Natural killer cell (primary cell): ENCODE measurements around the gene SEPTIN6. TPM values are rescaled to one million over a fixed set of nuclear protein-coding genes. Genes with fewer than 3 reads are reported as not detected.
"Not testable (repeated sequence)": the region's sequence is repeated elsewhere in the genome, so short reads cannot be mapped to it uniquely, and the experiment has no call there.

Source experiments
- ATAC-seq, 3 donors: fragments of 150-1000 bp in 2 of 3; fragments of 200-7000 bp in 1 of 3; cut with Tn5 transposase; 1 replicate in 1 of 3; 2 replicates in 2 of 3; pipeline ENCODE4 v1.10.0; 2021; ENCODE audit warnings: mild to moderate bottlenecking in 2 of 3, moderate library complexity in 2 of 3
- DNase-seq, 2 donors: peaks; one replicate each; pipeline versions ENCODE4 v3.0.0 to v3.0.0-alpha.2; 2013 to 2021; ENCODE audit warnings: mixed read lengths in 1 of 2
- H3K27ac ChIP-seq: one replicate; pipeline ENCODE4 v1.5.1; 2013; ENCODE audit warnings: mild to moderate bottlenecking, low read length
- H3K27me3 ChIP-seq: one replicate; pipeline ENCODE4 v1.6.1; 2013; ENCODE audit warnings: low read length; ENCODE audit not compliant: control insufficient read depth, insufficient read depth
- H3K36me3 ChIP-seq: one replicate; pipeline ENCODE4 v1.6.1; 2013; ENCODE audit warnings: low read length; ENCODE audit not compliant: control insufficient read depth, insufficient read depth
- H3K4me1 ChIP-seq: one replicate; pipeline ENCODE4 v1.6.1; 2013; ENCODE audit warnings: low read length; ENCODE audit not compliant: control insufficient read depth, insufficient read depth
- H3K4me3 ChIP-seq: one replicate; pipeline ENCODE4 v1.5.1; 2013; ENCODE audit warnings: low read length
- H3K9me3 ChIP-seq: one replicate; pipeline ENCODE4 v1.6.1; 2013; ENCODE audit warnings: low read length; ENCODE audit not compliant: control insufficient read depth, insufficient read depth
- H3K27ac Mint-ChIP-seq, 2 donors: one replicate each; pipeline ENCODE4 v1.8.0; 2022; ENCODE audit warnings: mild to moderate bottlenecking in 2 of 2, mixed read lengths in 2 of 2, moderate library complexity in 1 of 2
- H3K27me3 Mint-ChIP-seq, 2 donors: one replicate each; pipeline ENCODE4 v1.8.0; 2022; ENCODE audit warnings: low read depth in 2 of 2, mixed read lengths in 2 of 2
- H3K36me3 Mint-ChIP-seq: one replicate; pipeline ENCODE4 v1.8.0; 2022; ENCODE audit warnings: mixed read lengths
- H3K4me1 Mint-ChIP-seq, 2 donors: one replicate each; pipeline ENCODE4 v1.8.0; 2022; ENCODE audit warnings: mixed read lengths in 2 of 2
- H3K4me3 Mint-ChIP-seq: one replicate; pipeline ENCODE4 v1.8.0; 2022; ENCODE audit warnings: mild to moderate bottlenecking, moderate library complexity, mixed read lengths
- H3K9me3 Mint-ChIP-seq, 2 donors: one replicate each; pipeline ENCODE4 v1.8.0; 2022; ENCODE audit warnings: mixed read lengths in 2 of 2
- WGBS: methylation state at CpG from one replicate; pipeline ENCODE4 v1.1.7; 2013; ENCODE audit warnings: missing lambda C conversion rate; ENCODE audit not compliant: insufficient coverage; 5-methylcytosine and 5-hydroxymethylcytosine counted together
- intact Hi-C: fragments of 100-400 bp; cut with micrococcal nuclease; formaldehyde crosslinking; loops from one replicate; pipeline ENCODE4 v1.14.2; 2022
- total RNA-seq, 4 donors: library from RNA; stranded (reverse); fragments of 120-200 nt in 1 of 4; gene quantifications; one replicate each; pipeline versions ENCODE4 v1.2.3 to v1.2.4, GENCODE V29; 2013 to 2022
- TF ChIP-seq, protein P1 (sequence below): fragments of 200-600 bp; IDR thresholded peaks from one replicate; pipeline ENCODE4 v1.8.0; 2022; ENCODE audit warnings: antibody characterized with exemption

The SEPTIN6 gene
- total RNA-seq, 3 donors from 2014 or later (not counting 1 experiment from before 2014, with no cell fraction given) = 138 to 202 (median 158) TPM

DNA sequence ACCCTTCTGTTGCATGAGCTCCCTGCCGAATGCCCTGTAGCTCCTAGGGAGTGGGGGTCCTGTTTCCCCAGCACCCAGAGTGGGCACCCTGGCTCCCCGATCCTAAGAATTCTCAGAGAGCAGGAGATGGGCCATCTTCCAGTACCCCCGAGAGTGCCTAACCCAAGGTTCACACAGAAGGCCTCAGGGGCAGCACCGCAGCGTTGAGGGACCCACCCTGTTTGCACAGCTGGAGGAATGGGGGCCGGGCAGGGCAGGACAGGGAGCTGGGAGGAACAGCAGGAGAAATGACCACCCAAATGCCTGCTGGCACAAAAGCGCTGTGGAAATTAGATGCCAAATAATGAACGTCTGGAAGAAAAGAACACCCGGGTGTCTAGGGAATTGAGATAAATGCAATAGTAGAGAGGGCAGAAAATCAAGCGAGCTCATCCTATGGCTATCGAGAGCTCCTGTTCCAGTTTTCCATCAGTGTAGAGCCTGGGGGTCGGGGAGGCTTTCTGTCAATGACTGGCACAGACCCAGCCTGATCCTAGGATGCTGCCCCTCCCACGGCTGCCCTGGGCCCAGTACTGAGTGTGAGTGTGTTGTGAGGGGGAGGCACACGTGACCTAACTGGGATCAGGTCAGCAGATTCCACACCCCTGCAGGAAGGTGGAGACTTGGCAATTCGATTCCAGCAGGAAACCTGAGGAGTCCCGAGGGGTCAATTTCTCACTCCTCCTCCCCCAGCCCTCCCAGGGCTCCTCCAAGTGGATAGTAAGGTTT is 25.7 kb downstream of the SEPTIN6 start:
- H3K9me3 Mint-ChIP-seq = no peaks in the 10 kb centered on the region
- Histone ChIP-seq H3K27me3 (no peaks in the 10 kb centered on the region), H3K36me3 (peaks cover 36% of the 10 kb centered on the region), H3K9me3 (no peaks in the 10 kb centered on the region), H3K4me1 (peaks cover 10% of the 10 kb centered on the region), H3K27ac (no peak overlapping the region), H3K4me3 (no peak overlapping the region)
- intact Hi-C loops = no loop called here
- peaks cover 5% of the 10 kb centered on the region for H3K36me3 Mint-ChIP-seq
- H3K27me3 Mint-ChIP-seq = no peaks in the 10 kb centered on the region
- 93% methylated on average over 12 of the region's 16 CpGs for WGBS
- DNase-seq = no peak
- peaks cover 15 to 22% of the 10 kb centered on the region in 2 donors for H3K4me1 Mint-ChIP-seq
- no peak overlapping the region for H3K4me3 Mint-ChIP-seq
- ATAC-seq = no peak
- TF ChIP-seq, protein P1, sequence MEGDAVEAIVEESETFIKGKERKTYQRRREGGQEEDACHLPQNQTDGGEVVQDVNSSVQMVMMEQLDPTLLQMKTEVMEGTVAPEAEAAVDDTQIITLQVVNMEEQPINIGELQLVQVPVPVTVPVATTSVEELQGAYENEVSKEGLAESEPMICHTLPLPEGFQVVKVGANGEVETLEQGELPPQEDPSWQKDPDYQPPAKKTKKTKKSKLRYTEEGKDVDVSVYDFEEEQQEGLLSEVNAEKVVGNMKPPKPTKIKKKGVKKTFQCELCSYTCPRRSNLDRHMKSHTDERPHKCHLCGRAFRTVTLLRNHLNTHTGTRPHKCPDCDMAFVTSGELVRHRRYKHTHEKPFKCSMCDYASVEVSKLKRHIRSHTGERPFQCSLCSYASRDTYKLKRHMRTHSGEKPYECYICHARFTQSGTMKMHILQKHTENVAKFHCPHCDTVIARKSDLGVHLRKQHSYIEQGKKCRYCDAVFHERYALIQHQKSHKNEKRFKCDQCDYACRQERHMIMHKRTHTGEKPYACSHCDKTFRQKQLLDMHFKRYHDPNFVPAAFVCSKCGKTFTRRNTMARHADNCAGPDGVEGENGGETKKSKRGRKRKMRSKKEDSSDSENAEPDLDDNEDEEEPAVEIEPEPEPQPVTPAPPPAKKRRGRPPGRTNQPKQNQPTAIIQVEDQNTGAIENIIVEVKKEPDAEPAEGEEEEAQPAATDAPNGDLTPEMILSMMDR = no peak
- peak overlapping the region in 1 of 2 donors; percentile 75 for H3K27ac Mint-ChIP-seq

DNA sequence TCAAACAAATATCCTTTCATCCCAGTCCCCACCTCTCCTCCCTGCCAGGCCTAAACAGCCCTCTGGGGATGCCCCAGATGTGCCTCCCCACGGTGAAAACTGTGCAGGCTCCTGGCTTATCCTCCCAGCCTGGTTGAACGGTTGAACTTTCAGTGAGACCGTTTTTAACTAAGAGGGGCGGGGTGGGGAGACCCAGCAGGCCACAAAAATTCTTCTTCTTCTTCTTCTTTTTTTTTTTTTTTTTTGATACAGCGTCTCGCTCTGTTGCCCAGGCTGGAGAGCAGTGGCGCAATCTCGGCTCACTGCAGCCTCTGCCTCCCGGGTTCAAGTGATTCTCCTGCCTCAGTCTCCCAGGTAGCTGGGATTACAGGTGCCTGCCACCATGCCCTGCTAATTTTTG is 28.1 kb downstream of the SEPTIN6 start:
- H3K9me3 ChIP-seq, H3K27me3 Mint-ChIP-seq, ATAC-seq, intact Hi-C loops, H3K27ac ChIP-seq, DNase-seq, H3K9me3 Mint-ChIP-seq, H3K27ac Mint-ChIP-seq, H3K4me1 ChIP-seq, H3K27me3 ChIP-seq, H3K4me3 Mint-ChIP-seq, H3K4me3 ChIP-seq: not testable (repeated sequence)
- whole genome bisulfite sequencing = 76% methylated on average over 9 of the region's 9 CpGs
- H3K36me3 ChIP-seq = peaks cover 38% of the 10 kb centered on the region
- Mint-ChIP-seq H3K36me3 (peaks cover 10% of the 10 kb centered on the region), H3K4me1 (peaks cover 12 to 22% of the 10 kb centered on the region in 2 donors)

DNA sequence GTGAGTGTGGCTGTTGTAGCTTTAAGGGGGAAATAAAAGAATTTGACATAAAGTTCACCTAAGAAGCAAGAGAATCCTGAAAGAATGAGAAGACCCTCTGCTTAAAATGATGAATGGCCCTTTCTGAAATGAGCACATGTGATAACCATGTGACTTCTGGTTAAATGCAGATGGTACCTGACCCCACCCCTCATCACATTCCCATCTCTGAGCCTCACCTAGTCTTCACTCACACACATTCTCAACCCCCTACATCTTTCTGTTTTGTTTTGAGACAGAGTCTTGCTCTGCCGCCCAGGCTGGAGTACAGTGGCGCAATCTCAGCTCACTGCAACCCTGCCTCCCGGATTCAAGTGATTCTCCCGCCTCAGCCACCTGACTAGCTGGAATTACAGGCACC is 31.5 kb downstream of the SEPTIN6 start:
- peak overlapping the region in 1 of 2 donors; percentile 51 for H3K27ac Mint-ChIP-seq
- TF ChIP-seq, protein P1 = no peak
- intact Hi-C loops = no loop called here
- no peak for DNase-seq
- H3K36me3 Mint-ChIP-seq = peaks cover 17% of the 10 kb centered on the region
- H3K4me1 Mint-ChIP-seq = peaks cover 12 to 15% of the 10 kb centered on the region in 2 donors
- no peaks in the 10 kb centered on the region for H3K27me3 ChIP-seq
- H3K27ac ChIP-seq = no peak overlapping the region
- H3K4me3 ChIP-seq = no peak overlapping the region
- WGBS = 73% methylated on average over 4 of the region's 4 CpGs
- no peaks in the 10 kb centered on the region for H3K9me3 Mint-ChIP-seq
- H3K27me3 Mint-ChIP-seq = no peaks in the 10 kb centered on the region
- H3K4me1 ChIP-seq = peaks cover 2% of the 10 kb centered on the region
- peaks cover 33% of the 10 kb centered on the region for H3K36me3 ChIP-seq
- no peaks in the 10 kb centered on the region for H3K9me3 ChIP-seq
- H3K4me3 Mint-ChIP-seq = no peak overlapping the region
- ATAC-seq = no peak

DNA sequence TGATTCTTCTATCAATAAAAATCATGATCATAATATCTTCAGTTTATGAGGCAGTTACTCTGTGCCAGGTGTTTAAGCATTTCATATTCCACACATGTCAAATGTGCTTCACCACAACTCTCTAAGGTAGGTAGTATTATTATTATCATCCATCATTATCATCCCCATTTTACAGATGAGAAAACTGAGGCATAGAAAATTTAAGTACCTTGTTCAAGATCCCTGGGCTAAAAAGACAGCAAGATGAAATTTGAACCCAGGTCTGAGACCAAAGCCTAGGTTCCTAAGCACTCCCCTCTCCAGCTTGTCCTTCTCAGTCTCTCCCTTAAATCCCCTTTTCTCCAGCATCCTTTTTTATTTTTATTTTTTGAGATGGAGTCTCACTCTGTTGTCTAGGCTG is 33.4 kb downstream of the SEPTIN6 start:
- H3K9me3 ChIP-seq = no peaks in the 10 kb centered on the region
- intact Hi-C loops = no loop called here
- no peaks in the 10 kb centered on the region for H3K27me3 ChIP-seq
- no peak overlapping the region for H3K27ac ChIP-seq
- Mint-ChIP-seq H3K36me3 (peaks cover 17% of the 10 kb centered on the region), H3K27me3 (no peaks in the 10 kb centered on the region), H3K4me1 (peaks cover 14% of the 10 kb centered on the region in 2 donors), H3K4me3 (no peak overlapping the region), H3K27ac (peak overlapping the region; percentile 34 to 66), H3K9me3 (no peaks in the 10 kb centered on the region)
- DNase-seq = no peak
- H3K4me1 ChIP-seq = no peaks in the 10 kb centered on the region
- H3K36me3 ChIP-seq = peaks cover 33% of the 10 kb centered on the region
- TF ChIP-seq, protein P1 = no peak
- no peak overlapping the region for H3K4me3 ChIP-seq
- ATAC-seq = no peak
